ENCODE data around the gene LRRK1. TPM values are rescaled to one million over a fixed set of nuclear protein-coding genes. Genes with fewer than 3 reads are reported as not detected.

The LRRK1 gene
- total and polyA plus RNA-seq, 2 of the 13 experiments (the other 11 are each of a cell fraction or from before 2014, with no cell fraction given) = 0.13 to 1.2 TPM

- no peak for TF ChIP-seq TERF1 (CRISPR knock-in tag; IDR thresholded peaks at IDR 0.05)
- no peak for TF ChIP-seq CREM (IDR thresholded peaks at IDR 0.05)
- no peak for TF ChIP-seq CREM (CRISPR knock-in tag; IDR thresholded peaks at IDR 0.05)
- no peak for TF ChIP-seq ZBTB49 (CRISPR knock-in tag; IDR thresholded peaks at IDR 0.05; ENCODE audit: borderline replicate concordance)
- no peak for TF ChIP-seq ZNF569 (CRISPR knock-in tag; IDR thresholded peaks at IDR 0.05; ENCODE audit: borderline replicate concordance)
- no peak for TF ChIP-seq SP140L (CRISPR knock-in tag; IDR thresholded peaks at IDR 0.05; ENCODE audit: borderline replicate concordance)
- TF ChIP-seq SP4 (CRISPR knock-in tag; IDR thresholded peaks at IDR 0.05) = no peak
- TF ChIP-seq ZIK1 (CRISPR knock-in tag; IDR thresholded peaks at IDR 0.05; ENCODE audit: borderline replicate concordance, low read depth) = no peak
- TF ChIP-seq PHF21A (CRISPR knock-in tag; IDR thresholded peaks at IDR 0.05) = peak; percentile 40; the same call in 1 of the 2 replicates
- no peak for TF ChIP-seq CSRNP2 (CRISPR knock-in tag; conservative IDR thresholded peaks at IDR 0.05; ENCODE audit: low read depth)
- peak; percentile 76 for TF ChIP-seq PHF8 (CRISPR knock-in tag; IDR thresholded peaks at IDR 0.05)
- no peak for TF ChIP-seq TEAD2 (CRISPR knock-in tag; IDR thresholded peaks at IDR 0.05)
- TF ChIP-seq ZNF660 (CRISPR knock-in tag; IDR thresholded peaks at IDR 0.05; ENCODE audit: borderline replicate concordance, low read depth) = no peak
- no peak for TF ChIP-seq ELF1 (CRISPR knock-in tag; IDR thresholded peaks at IDR 0.05)
- no peak for TF ChIP-seq NBN (conservative IDR thresholded peaks at IDR 0.05)
- no peak for TF ChIP-seq ZNF205 (CRISPR knock-in tag; IDR thresholded peaks at IDR 0.05)
- TF ChIP-seq ATM (IDR thresholded peaks at IDR 0.05; ENCODE audit: borderline replicate concordance) = no peak
- no peak for TF ChIP-seq FUBP1 (CRISPR knock-in tag; IDR thresholded peaks at IDR 0.05; ENCODE audit: borderline replicate concordance)
- TF ChIP-seq ZNF263 (CRISPR knock-in tag; IDR thresholded peaks at IDR 0.05) = peak; percentile 96
- TF ChIP-seq FOXK1 (CRISPR knock-in tag; IDR thresholded peaks at IDR 0.05; ENCODE audit: borderline replicate concordance, low read depth) = no peak
- peak; percentile 65; the same call in 1 of the 2 replicates for TF ChIP-seq ZSCAN31 (CRISPR knock-in tag; IDR thresholded peaks at IDR 0.05; ENCODE audit: low read depth)
- TF ChIP-seq ZNF230 (CRISPR knock-in tag; IDR thresholded peaks at IDR 0.05) = no peak
- TF ChIP-seq TEAD3 (CRISPR knock-in tag; optimal IDR thresholded peaks at IDR 0.05; ENCODE audit: borderline replicate concordance) = no peak
- TF ChIP-seq ZNF549 (CRISPR knock-in tag; IDR thresholded peaks at IDR 0.05) = no peak
Observed at GRCh38 chr15:101088788-101089578, 169.8 kb downstream of the LRRK1 start (continued).
